Suppressor macrophage treated with lipopolysaccharide for 4 hours (primary cell): Measurements from ENCODE around the gene CITED4.

Experiments used
- DNase-seq: peaks from one replicate; pipeline ENCODE4 v3.0.0-alpha.2; 2020

The CITED4 gene

GRCh38 chr1:40884055-40884795 is 22.1 kb upstream of the CITED4 start:
- no peak for DNase-seq

DNA sequence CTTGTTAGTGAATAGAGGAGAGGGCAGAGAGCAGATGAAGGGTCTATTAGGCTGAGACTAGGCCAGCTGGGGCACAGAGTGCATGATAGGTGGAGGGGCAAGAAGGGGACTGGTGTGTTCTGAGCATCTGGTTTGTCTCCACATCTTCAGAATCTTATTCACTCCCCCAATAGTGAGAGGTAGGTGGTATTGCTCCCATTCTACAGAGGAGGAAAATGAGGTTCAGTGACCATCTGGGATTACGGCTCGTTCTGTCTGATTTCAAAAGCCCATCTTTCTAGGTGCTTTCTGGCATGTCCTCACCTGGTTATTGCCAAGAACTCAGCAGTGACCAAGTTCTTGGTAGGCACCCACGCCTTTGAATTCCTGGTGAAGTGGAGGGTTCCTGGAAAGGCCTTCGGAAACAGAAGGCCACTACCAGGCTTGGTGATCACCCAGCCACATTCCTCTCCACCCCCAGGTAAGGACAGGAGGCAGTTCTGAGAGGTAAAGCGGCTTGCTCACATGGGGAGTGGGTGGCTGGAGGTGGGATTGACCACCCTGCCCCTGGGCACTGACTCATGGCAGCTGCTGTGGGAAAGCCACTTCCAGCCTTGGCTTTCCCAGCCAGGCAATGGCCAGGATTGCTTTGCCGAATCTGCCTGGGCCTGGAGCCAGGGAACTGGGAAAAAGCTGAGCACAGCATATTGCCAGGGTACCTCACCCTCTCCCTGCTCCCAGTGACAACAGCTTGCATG is 18.8 kb upstream of the CITED4 start:
- no peak for DNase-seq

DNA sequence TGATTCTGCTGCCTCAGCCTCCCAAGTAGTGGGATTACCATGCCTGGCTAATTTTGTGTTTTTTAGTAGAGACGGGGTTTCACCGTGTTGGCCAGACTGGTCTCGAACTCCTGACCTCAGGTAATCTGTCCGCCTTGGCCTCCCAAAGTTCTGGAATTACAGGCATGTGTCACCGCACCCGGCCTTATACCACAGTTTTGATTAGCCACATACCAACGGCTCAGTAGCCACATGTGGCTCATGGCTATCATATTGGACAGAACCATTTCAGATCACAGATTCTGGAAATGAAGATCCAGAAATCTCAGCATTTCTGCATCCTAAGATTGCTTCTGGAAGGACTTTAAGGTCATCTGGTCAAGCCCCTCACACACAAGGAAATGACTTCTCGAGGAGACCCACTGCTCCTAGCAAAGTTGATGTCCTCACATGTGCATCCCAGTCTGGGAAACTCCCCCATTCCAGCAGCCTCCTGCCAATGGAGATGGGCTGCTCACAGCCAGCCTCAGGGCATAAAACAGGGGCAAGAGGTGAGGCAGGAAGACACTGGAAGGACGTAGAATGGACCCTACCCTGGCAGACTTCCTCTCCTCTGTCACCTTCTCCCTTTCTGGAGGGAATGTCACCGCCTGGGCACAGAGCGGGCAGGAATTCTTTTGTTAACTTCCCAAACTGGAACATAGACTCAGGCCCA is 17.5 kb upstream of the CITED4 start:
- no peak for DNase-seq

DNA sequence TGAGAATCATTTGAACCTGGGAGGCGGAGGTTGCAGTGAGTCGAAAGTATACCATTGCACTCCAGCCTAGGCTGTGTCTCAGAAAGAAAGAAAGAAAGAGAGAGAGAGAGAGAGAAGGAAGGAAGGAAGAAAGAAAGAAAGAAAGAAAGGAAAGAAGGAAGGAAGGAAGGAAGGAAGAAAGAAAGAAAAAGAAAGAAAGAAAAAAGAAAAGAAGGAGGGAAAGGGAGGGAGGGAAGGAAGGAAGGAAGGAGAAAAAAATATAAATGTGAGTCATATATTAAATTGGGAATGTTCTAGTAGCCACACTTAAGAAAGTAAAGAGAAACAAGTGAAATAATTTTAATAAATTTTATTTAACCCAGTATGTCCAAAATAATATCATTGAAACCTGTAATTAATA is 16.7 kb upstream of the CITED4 start:
- no peak for DNase-seq

DNA sequence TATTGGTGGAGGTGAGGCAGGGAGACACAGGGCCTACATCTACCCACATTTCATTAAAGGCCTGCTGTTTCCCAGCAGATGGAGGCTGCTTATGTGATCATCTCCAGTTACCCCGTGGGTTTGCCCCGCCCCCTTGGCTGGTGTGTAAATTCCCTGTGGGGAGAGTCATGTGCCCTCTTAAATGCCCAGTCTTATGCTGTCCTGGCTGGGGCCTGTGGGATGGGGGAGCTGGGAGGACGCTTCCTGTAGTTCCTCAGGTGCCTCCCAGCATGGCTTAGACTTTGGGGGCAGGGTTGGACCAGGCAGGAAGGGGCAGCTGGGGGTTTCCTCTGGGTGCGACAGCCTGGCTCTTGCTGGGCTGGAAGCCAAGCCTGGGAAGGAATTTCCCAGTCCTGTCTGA is 15.5 kb upstream of the CITED4 start:
- DNase-seq = peak; percentile 93

GRCh38 chr1:40876891-40877290 is 14.7 kb upstream of the CITED4 start:
- DNase-seq = no peak

DNA sequence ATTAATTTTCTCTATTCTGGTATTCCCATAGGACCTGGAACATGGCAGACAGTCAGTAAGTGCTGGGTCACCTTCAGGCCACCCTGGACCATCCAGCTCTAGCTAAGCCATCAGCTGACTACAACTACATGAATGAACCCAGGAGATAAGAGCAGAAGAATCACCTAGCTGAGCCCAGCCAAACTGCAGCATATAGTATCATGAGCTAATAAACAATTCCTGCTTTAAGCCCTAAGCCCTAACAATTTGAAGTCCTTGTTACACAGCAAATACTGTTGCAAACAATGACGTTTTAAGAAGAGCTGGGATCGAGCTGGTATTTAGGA is 14.2 kb upstream of the CITED4 start:
- DNase-seq = no peak

GRCh38 chr1:40873863-40874472 is 11.8 kb upstream of the CITED4 start:
- DNase-seq = no peak

- DNase-seq = no peak
Measured at GRCh38 chr1:40872276-40872675, 10.1 kb upstream of the CITED4 start.

DNA sequence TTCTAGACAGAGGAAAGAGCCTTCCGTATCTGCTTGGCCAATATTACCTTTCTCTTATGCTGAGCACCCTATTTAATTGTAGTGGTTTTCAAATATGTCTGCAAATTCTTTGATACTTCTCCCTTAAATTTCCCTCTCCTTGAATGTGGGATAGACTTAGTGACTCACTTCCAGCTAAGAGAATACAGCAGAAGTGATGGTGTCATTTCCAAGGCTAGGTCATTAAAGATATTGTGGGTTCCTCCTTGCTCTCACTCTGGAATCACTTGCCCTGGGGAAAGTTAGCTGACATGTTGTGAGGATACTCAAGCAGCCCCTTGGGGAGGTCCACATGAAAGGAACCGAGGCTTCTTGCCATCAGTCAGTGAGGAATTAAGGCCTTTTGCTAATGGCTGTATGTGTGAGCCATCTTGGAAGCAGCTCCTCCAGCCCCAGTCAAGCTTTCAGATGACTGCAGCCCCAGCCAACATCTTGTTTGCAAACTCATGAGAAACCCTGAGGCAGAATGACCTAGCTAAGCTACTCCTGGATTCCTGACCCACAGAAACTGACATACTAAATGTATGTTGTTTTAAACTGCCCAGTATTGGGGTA is 8.1 kb upstream of the CITED4 start:
- DNase-seq = peak; percentile 60

DNA sequence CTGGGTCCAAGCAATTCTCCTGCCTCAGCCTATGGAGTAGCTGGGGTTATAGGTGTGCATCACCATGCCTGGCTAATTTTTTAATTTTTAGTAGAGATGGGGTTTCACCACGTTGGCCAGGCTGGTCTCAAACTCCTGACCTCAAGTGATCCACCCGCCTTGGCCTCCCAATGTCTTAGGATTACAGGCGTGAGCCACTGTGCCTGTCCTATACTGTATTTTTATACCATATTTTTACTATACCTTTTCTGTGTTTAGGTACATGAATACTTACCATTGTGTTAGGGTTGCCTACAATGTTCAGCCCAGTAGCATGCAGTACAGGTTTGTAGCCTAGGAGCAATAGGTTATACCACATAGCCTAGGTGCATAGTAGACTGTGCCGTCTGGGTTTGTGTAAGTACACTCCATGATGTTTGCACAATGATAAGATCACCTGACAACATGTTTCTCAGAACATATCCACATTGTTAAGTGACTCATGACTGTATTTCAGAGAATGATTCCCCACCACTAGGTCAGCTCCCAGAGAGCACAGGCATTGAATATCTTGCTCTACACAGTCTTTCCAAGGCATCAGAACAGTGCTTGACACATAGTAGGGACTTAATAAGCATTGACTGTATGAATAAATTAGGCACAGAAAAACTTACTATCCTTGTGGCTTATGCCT is 6.0 kb upstream of the CITED4 start:
- DNase-seq = no peak

DNA sequence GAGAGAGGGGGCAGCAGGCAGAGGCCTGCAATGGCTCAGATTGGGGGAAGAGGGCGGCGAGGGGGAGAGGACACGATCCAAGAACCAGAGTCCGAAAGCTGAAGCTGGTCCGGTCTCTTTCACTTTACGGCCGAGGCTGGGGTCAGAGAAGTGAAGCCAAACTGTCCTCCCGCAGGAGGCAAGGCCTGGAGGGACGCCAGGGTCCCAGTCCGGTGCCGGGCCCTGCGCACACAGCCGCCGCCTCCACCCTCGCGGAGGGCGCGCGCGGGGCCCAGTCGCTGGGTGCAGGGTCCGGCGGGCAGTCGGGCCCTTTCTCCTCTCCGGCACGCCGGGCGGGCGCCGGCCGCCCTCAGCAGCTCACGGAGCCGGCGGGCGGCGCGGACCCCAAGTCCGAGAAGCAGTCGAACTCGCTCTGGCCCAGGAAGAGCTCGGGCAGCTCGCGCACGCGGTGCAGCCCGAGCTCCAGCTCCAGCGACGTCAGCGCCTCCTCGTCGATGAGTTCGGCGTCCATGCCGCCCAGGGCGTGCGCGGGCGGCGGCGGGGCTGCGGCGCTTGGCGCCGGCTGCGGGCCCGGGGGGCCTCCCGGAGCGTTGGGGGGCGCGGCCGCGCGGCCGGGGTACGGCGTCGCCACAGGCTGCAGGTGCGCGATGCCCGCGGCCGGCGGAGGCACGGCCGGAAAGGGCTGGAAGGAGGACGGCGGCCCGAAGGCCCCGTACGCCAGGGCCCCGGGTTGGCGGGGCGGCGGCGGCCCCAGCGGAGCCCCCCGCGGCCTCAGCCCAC is 749 bp downstream of the CITED4 start:
- DNase-seq = peak; percentile 46

- DNase-seq = peak; percentile 60
Measured at GRCh38 chr1:40860706-40861223, 1.4 kb downstream of the CITED4 start.

- no peak for DNase-seq
Measured at GRCh38 chr1:40858856-40859416, 3.2 kb downstream of the CITED4 start.

GRCh38 chr1:40857737-40858136 is 4.4 kb downstream of the CITED4 start:
- no peak for DNase-seq

- no peak for DNase-seq
Measured at GRCh38 chr1:40856656-40857302, 5.4 kb downstream of the CITED4 start.

- DNase-seq = no peak
Measured at GRCh38 chr1:40856116-40856515, 6.0 kb downstream of the CITED4 start.

GRCh38 chr1:40855513-40855912 is 6.7 kb downstream of the CITED4 start:
- DNase-seq = no peak

DNA sequence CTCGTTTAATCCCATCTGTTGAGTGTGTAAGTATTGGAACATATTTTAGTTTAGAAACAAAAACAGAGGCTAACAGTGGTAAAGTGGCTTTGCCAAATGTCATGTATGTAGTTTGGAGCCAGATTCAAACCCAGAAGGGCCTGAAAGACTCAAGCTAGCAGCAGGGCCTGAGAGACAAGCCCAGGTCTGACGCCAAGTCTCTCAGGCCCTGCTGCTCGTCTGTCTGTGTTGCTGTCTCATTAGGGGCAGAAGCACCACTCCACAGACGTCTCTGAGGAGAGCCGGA is 8.3 kb downstream of the CITED4 start:
- no peak for DNase-seq

GRCh38 chr1:40853113-40853884 is 8.9 kb downstream of the CITED4 start:
- DNase-seq = no peak
